Neural cell (in vitro differentiated cells): ENCODE measurements around the gene SGK2. TPM values are rescaled to one million over a fixed set of nuclear protein-coding genes. Genes with fewer than 3 reads are reported as not detected.

ENCODE experiments used
- H2AFZ ChIP-seq: fragments of 200-600, 300-800 bp; sonication (generic), shearing (Covaris generic); 2 replicates; pipeline ENCODE4 v1.6.0; 2014; ENCODE audit warnings: low read depth, mild to moderate bottlenecking, antibody characterized with exemption, low read length, moderate library complexity
- H3F3A ChIP-seq: fragments of 200-600 bp; shearing (Covaris generic); 2 replicates; pipeline ENCODE4 v1.6.1; 2016; ENCODE audit warnings: mild to moderate bottlenecking, moderate library complexity, mixed read lengths, antibody characterized with exemption, low read length; ENCODE audit not compliant: insufficient read depth, poor library complexity, severe bottlenecking
- H3K27ac ChIP-seq: fragments of 200-600, 300-800 bp; sonication (generic), shearing (Covaris generic); 2 replicates; pipeline ENCODE4 v1.5.1; 2014; ENCODE audit warnings: mild to moderate bottlenecking, low read length, moderate library complexity
- H3K27me3 ChIP-seq: fragments of 300-800, 200-600 bp; sonication (generic), shearing (Covaris generic); 2 replicates; pipeline ENCODE4 v1.6.0; 2014; ENCODE audit warnings: mild to moderate bottlenecking, low read depth, low read length, moderate library complexity; ENCODE audit not compliant: insufficient read depth
- H3K36me3 ChIP-seq: fragments of 300-800, 200-600 bp; sonication (generic), shearing (Covaris generic); 2 replicates; pipeline ENCODE4 v1.5.1; 2014; ENCODE audit warnings: mild to moderate bottlenecking, antibody characterized with exemption, low read length, moderate library complexity; ENCODE audit not compliant: insufficient read depth
- H3K4me2 ChIP-seq: fragments of 300-800, 200-600 bp; sonication (generic), shearing (Covaris generic); 2 replicates; pipeline ENCODE4 v1.6.0; 2014; ENCODE audit warnings: mild to moderate bottlenecking, low read length
- H3K4me3 ChIP-seq: fragments of 300-800, 200-600 bp; sonication (generic), shearing (Covaris generic); 2 replicates; pipeline ENCODE4 v1.5.1; 2014; ENCODE audit warnings: mild to moderate bottlenecking, low read length, moderate library complexity
- H3K79me2 ChIP-seq: fragments of 200-600 bp; shearing (Covaris generic); replicated peaks from 2 replicates; pipeline ENCODE4 v1.6.0; 2014; ENCODE audit warnings: mild to moderate bottlenecking, low read length, moderate library complexity; ENCODE audit not compliant: insufficient read depth
- H3K9ac ChIP-seq: fragments of 300-800, 200-600 bp; sonication (generic), shearing (Covaris generic); 2 replicates; pipeline ENCODE4 v1.6.1; 2016; ENCODE audit warnings: mild to moderate bottlenecking, low read length, mixed read lengths
- H3K9me2 ChIP-seq: fragments of 200-600 bp; shearing (Covaris generic); 2 replicates; pipeline ENCODE4 v1.6.1; 2016; ENCODE audit warnings: mild to moderate bottlenecking, low read length, mixed read lengths; ENCODE audit not compliant: insufficient read depth
- H3K9me3 ChIP-seq: fragments of 200-600, 300-800 bp; sonication (generic), shearing (Covaris generic); 2 replicates; pipeline ENCODE4 v1.6.1; 2016; ENCODE audit warnings: mild to moderate bottlenecking, mixed run types, low read length, moderate library complexity, mixed read lengths
- H4K20me1 ChIP-seq: fragments of 200-600 bp; shearing (Covaris generic); 2 replicates; pipeline ENCODE4 v1.6.1; 2016; ENCODE audit warnings: mild to moderate bottlenecking, mixed run types; ENCODE audit not compliant: insufficient read depth
- EP300 ChIP-seq: fragments of 450-650 bp; conservative IDR thresholded peaks from 2 replicates; pipeline ENCODE4 v1.6.1; 2014; ENCODE audit warnings: antibody characterized with exemption, mild to moderate bottlenecking, moderate library complexity; ENCODE audit not compliant: poor library complexity, severe bottlenecking
- EZH2 ChIP-seq: fragments of 200-600, 300-800 bp; shearing (Covaris generic), sonication (generic); IDR thresholded peaks from 2 replicates; pipeline ENCODE4 v1.6.1; 2014; ENCODE audit warnings: antibody characterized with exemption, low read length, borderline replicate concordance, mild to moderate bottlenecking; ENCODE audit not compliant: insufficient read depth, poor library complexity, severe bottlenecking
- MXI1 ChIP-seq: fragments of 450-650 bp; conservative IDR thresholded peaks from 2 replicates; pipeline ENCODE4 v1.6.1; 2014; ENCODE audit warnings: antibody characterized with exemption, mild to moderate bottlenecking; ENCODE audit not compliant: poor library complexity, severe bottlenecking
- POLR2AphosphoS5 ChIP-seq: IDR thresholded peaks from 2 replicates; pipeline ENCODE4 v1.6.1; 2012
- RAD21 ChIP-seq: fragments of 450-650 bp; conservative IDR thresholded peaks from 2 replicates; pipeline ENCODE4 v1.6.1; 2014; ENCODE audit warnings: antibody characterized with exemption, mild to moderate bottlenecking, moderate library complexity
- SMC3 ChIP-seq: fragments of 450-650 bp; conservative IDR thresholded peaks from 2 replicates; pipeline ENCODE4 v1.6.1; 2014; ENCODE audit warnings: antibody characterized with exemption, mild to moderate bottlenecking, moderate library complexity; ENCODE audit not compliant: poor library complexity
- TAF1 ChIP-seq: IDR thresholded peaks from 2 replicates; pipeline ENCODE4 v1.6.1; 2012; ENCODE audit warnings: low read depth
- polyA plus RNA-seq: library from polyadenylated mRNA; depleted of rRNA; stranded (reverse); fragments of >200 nt; gene quantifications from 2 replicates; pipeline ENCODE4 v1.2.3, GENCODE V29; 2014
- TF ChIP-seq, protein P1 (sequence below): fragments of 450-650 bp; IDR thresholded peaks from 2 replicates; pipeline ENCODE4 v1.5.1; 2014; ENCODE audit warnings: antibody characterized with exemption, mild to moderate bottlenecking, moderate library complexity; ENCODE audit not compliant: poor library complexity, severe bottlenecking
- TF ChIP-seq, protein P2 (sequence below): IDR thresholded peaks from 2 replicates; pipeline ENCODE4 v1.6.1; 2012; ENCODE audit warnings: borderline replicate concordance

SGK2 gene
- polyA plus RNA-seq, 1 donor from 2014 or later = 0.81 TPM

DNA sequence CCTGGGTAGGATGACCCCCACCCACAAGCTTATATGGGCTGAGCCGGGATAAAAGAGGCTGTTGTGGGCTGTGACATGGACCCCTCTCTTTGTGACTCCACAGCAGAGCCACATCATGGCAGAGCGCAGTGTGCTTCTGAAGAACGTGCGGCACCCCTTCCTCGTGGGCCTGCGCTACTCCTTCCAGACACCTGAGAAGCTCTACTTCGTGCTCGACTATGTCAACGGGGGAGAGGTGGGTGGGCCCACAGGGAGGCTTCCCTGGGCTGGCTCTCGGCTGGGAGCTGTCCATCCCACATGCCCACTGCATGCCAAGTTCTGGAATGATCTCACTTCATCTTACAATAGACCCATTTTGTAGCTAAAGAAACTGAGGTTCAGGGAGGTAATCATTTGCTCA lies 10.5 kb downstream of the SGK2 start:
- no peaks in the 10 kb centered on the region for H3K9me2 ChIP-seq

DNA sequence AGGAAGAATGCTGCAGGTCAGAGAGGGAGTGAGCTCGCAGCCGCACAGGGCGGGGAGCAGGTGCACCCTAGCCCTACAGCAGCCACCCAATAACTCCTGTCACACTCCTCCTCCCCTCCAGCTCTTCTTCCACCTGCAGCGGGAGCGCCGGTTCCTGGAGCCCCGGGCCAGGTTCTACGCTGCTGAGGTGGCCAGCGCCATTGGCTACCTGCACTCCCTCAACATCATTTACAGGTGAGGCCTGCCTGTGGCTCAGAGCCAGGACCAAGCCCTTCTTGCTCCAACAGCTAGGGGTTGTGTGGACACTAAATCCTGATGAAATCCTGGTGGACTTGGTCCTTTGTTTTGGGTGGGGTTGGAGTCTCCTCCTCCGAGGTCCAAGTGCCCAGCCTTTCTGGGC lies 11.7 kb downstream of the SGK2 start:
- Histone ChIP-seq H3K4me3 (no peak overlapping the region), H3F3A (no peaks in the 10 kb centered on the region), H3K79me2 (no peaks in the 10 kb centered on the region), H3K27me3 (no peaks in the 10 kb centered on the region), H3K36me3 (no peaks in the 10 kb centered on the region), H3K9ac (no peak overlapping the region), H3K27ac (no peak overlapping the region), H4K20me1 (no peaks in the 10 kb centered on the region), H3K9me2 (no peaks in the 10 kb centered on the region), H3K4me2 (no peak overlapping the region), H2AFZ (no peak overlapping the region), H3K9me3 (no peaks in the 10 kb centered on the region)
- no peak for TF ChIP-seq SMC3
- TF ChIP-seq, protein P1, sequence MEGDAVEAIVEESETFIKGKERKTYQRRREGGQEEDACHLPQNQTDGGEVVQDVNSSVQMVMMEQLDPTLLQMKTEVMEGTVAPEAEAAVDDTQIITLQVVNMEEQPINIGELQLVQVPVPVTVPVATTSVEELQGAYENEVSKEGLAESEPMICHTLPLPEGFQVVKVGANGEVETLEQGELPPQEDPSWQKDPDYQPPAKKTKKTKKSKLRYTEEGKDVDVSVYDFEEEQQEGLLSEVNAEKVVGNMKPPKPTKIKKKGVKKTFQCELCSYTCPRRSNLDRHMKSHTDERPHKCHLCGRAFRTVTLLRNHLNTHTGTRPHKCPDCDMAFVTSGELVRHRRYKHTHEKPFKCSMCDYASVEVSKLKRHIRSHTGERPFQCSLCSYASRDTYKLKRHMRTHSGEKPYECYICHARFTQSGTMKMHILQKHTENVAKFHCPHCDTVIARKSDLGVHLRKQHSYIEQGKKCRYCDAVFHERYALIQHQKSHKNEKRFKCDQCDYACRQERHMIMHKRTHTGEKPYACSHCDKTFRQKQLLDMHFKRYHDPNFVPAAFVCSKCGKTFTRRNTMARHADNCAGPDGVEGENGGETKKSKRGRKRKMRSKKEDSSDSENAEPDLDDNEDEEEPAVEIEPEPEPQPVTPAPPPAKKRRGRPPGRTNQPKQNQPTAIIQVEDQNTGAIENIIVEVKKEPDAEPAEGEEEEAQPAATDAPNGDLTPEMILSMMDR = no peak
- TF ChIP-seq, protein P2, sequence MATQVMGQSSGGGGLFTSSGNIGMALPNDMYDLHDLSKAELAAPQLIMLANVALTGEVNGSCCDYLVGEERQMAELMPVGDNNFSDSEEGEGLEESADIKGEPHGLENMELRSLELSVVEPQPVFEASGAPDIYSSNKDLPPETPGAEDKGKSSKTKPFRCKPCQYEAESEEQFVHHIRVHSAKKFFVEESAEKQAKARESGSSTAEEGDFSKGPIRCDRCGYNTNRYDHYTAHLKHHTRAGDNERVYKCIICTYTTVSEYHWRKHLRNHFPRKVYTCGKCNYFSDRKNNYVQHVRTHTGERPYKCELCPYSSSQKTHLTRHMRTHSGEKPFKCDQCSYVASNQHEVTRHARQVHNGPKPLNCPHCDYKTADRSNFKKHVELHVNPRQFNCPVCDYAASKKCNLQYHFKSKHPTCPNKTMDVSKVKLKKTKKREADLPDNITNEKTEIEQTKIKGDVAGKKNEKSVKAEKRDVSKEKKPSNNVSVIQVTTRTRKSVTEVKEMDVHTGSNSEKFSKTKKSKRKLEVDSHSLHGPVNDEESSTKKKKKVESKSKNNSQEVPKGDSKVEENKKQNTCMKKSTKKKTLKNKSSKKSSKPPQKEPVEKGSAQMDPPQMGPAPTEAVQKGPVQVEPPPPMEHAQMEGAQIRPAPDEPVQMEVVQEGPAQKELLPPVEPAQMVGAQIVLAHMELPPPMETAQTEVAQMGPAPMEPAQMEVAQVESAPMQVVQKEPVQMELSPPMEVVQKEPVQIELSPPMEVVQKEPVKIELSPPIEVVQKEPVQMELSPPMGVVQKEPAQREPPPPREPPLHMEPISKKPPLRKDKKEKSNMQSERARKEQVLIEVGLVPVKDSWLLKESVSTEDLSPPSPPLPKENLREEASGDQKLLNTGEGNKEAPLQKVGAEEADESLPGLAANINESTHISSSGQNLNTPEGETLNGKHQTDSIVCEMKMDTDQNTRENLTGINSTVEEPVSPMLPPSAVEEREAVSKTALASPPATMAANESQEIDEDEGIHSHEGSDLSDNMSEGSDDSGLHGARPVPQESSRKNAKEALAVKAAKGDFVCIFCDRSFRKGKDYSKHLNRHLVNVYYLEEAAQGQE = no peak
- no peak for TF ChIP-seq EP300
- TF ChIP-seq RAD21 = no peak
- TF ChIP-seq TAF1 = no peak
- no peak for TF ChIP-seq POLR2AphosphoS5
- no peak for TF ChIP-seq MXI1
- TF ChIP-seq EZH2 = no peak

More for the DNA sequence above, 10.5 kb downstream of the SGK2 start:
- H2AFZ ChIP-seq = no peak overlapping the region
- H3K4me2 ChIP-seq = no peak overlapping the region
- no peak overlapping the region for H3K27ac ChIP-seq
- no peaks in the 10 kb centered on the region for H3F3A ChIP-seq
- no peaks in the 10 kb centered on the region for H4K20me1 ChIP-seq
- no peak overlapping the region for H3K4me3 ChIP-seq
- H3K9me3 ChIP-seq = no peaks in the 10 kb centered on the region
- no peaks in the 10 kb centered on the region for H3K79me2 ChIP-seq
- H3K9ac ChIP-seq = no peak overlapping the region
- H3K36me3 ChIP-seq = no peaks in the 10 kb centered on the region
- no peak for TF ChIP-seq MXI1
- TF ChIP-seq, protein P1 = no peak
- TF ChIP-seq EZH2 = no peak
- no peak for TF ChIP-seq TAF1
- no peak for TF ChIP-seq SMC3
- TF ChIP-seq, protein P2 = no peak
- TF ChIP-seq POLR2AphosphoS5 = no peak
- no peak for TF ChIP-seq EP300
- no peak for TF ChIP-seq RAD21
- no peaks in the 10 kb centered on the region for H3K27me3 ChIP-seq
